ENCODE measurements around the gene PNPLA3.

Gene PNPLA3

DNA sequence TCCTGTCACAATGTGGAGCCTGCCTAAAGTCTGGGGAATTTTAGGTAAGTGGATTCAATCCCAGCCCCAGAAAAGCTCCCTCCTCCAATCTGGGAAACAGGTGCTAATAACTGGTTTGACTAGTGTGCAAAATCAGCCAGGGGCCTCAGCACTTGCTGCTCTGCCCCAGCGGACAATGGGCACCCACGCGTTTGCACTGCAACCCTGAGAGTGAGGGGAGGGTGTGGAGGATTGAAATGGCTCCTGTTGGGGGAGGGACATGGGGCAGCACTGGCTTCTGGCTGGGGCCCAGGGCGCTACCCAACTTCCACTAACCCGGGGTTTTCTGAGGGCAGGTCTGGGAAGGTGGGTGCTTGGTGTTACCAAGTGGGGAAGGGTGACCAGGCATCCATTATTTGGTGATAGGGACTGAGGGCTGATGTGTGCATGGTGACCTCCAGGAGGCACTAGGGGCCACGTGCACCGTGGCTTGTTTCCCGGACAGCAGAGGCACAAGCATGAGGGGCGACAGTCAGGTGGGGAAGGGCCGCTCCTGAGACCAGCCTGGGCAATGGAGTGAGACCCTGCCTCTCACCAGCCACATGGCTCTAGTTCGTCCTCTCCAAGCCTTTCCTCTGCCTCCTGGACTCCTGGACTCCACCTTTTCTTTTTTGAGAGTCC, 27.5 kb upstream of the PNPLA3 start:
- Histone ChIP-seq H3K9me3 (ENCODE audit: control insufficient read depth, insufficient read depth, low read length) (no peaks in the 10 kb centered on the region), H3F3A (ENCODE audit: control insufficient read depth, insufficient read depth) (no peaks in the 10 kb centered on the region), H3K4me1 (ENCODE audit: control insufficient read depth, low read length) (no peaks in the 10 kb centered on the region), H3K36me3 (ENCODE audit: control insufficient read depth, low read length) (no peaks in the 10 kb centered on the region), H3K79me2 (ENCODE audit: control insufficient read depth, low read length) (no peaks in the 10 kb centered on the region), H3K27me3 (ENCODE audit: control insufficient read depth, low read length) (peaks cover 9% of the 10 kb centered on the region), H3K4me2 (ENCODE audit: low read length) (no peak overlapping the region), H3K27ac (ENCODE audit: low read depth, low read length) (no peak overlapping the region), H3K9me2 (replicated peaks; ENCODE audit: control insufficient read depth, low read length) (no peaks in the 10 kb centered on the region), H3K4me3 (ENCODE audit: low read length) (no peak overlapping the region), H4K20me1 (ENCODE audit: control insufficient read depth, insufficient read depth, low read depth, low read length) (no peaks in the 10 kb centered on the region)
- TF ChIP-seq, protein P1, sequence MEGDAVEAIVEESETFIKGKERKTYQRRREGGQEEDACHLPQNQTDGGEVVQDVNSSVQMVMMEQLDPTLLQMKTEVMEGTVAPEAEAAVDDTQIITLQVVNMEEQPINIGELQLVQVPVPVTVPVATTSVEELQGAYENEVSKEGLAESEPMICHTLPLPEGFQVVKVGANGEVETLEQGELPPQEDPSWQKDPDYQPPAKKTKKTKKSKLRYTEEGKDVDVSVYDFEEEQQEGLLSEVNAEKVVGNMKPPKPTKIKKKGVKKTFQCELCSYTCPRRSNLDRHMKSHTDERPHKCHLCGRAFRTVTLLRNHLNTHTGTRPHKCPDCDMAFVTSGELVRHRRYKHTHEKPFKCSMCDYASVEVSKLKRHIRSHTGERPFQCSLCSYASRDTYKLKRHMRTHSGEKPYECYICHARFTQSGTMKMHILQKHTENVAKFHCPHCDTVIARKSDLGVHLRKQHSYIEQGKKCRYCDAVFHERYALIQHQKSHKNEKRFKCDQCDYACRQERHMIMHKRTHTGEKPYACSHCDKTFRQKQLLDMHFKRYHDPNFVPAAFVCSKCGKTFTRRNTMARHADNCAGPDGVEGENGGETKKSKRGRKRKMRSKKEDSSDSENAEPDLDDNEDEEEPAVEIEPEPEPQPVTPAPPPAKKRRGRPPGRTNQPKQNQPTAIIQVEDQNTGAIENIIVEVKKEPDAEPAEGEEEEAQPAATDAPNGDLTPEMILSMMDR (IDR thresholded peaks at IDR 0.05; ENCODE audit: low read depth, low read length, poor library complexity, severe bottlenecking), result no peak
- no peak for TF ChIP-seq EZH2phosphoT487 (IDR thresholded peaks at IDR 0.05; ENCODE audit: borderline replicate concordance, low read length)

DNA sequence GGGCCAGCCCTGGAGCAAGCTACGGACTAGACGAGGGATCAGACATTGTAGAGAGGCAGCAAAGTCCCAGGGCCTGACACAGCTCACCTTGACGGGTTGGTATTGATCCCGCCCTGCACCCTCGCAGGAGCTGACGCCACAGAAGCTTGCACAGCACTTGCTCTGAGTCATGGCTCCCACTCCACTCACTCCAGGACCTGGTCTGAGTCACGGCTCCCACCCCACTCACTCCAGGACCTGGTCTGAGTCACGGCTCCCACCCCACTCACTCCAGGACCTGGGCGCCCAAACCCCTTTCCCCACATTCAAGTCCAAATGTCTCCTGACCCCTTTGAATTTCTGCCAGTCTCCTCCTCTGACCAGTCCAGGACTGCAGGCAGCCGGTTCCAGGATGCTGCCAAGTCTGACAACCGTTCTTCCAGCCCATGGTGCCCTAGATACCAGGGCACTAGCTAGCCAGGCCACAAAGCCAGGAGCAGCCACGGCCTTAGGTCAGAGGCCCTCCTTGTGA, 25.8 kb upstream of the PNPLA3 start:
- no peaks in the 10 kb centered on the region for H3K79me2 ChIP-seq (ENCODE audit: control insufficient read depth, low read length)
- no peak overlapping the region for H3K27ac ChIP-seq (ENCODE audit: low read depth, low read length)
- H3K4me2 ChIP-seq (ENCODE audit: low read length), result no peak overlapping the region
- H4K20me1 ChIP-seq (ENCODE audit: control insufficient read depth, insufficient read depth, low read depth, low read length), result no peaks in the 10 kb centered on the region
- no peaks in the 10 kb centered on the region for H3K9me3 ChIP-seq (ENCODE audit: control insufficient read depth, insufficient read depth, low read length)
- no peaks in the 10 kb centered on the region for H3K4me1 ChIP-seq (ENCODE audit: control insufficient read depth, low read length)
- no peaks in the 10 kb centered on the region for H3K27me3 ChIP-seq (ENCODE audit: control insufficient read depth, low read length)
- H3F3A ChIP-seq (ENCODE audit: control insufficient read depth, insufficient read depth), result no peaks in the 10 kb centered on the region
- H3K4me3 ChIP-seq (ENCODE audit: low read length), result no peak overlapping the region
- H3K9me2 ChIP-seq (replicated peaks; ENCODE audit: control insufficient read depth, low read length), result no peaks in the 10 kb centered on the region
- H3K36me3 ChIP-seq (ENCODE audit: control insufficient read depth, low read length), result no peaks in the 10 kb centered on the region
- TF ChIP-seq, protein P1 (IDR thresholded peaks at IDR 0.05; ENCODE audit: low read depth, low read length, poor library complexity, severe bottlenecking), result no peak
- no peak for TF ChIP-seq EZH2phosphoT487 (IDR thresholded peaks at IDR 0.05; ENCODE audit: borderline replicate concordance, low read length)

DNA sequence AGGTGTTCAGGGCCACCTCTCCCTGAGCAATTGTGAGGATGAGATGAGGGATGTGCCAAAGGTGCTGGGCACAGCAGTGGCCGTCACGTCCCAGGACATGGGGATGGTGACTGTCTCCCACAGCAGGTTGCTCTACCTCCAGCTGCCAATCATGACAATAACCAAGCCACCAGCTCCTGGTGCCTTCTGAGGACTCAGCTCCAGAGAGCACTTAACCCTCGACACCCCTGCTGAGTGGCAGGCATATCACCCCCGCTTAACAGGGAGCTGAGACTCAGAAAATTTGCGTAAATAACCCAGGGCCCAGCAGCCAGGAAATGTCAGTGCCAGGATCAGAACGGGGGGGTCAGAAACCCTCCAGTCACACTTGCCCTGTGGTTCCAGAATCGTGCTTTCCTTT, 23.4 kb upstream of the PNPLA3 start:
- Histone ChIP-seq H3K9me3 (ENCODE audit: control insufficient read depth, insufficient read depth, low read length) (no peaks in the 10 kb centered on the region), H3K27me3 (ENCODE audit: control insufficient read depth, low read length) (no peaks in the 10 kb centered on the region), H3K27ac (ENCODE audit: low read depth, low read length) (no peak overlapping the region), H3K36me3 (ENCODE audit: control insufficient read depth, low read length) (no peaks in the 10 kb centered on the region), H3K4me1 (ENCODE audit: control insufficient read depth, low read length) (no peaks in the 10 kb centered on the region), H3K4me3 (ENCODE audit: low read length) (no peak overlapping the region), H3K4me2 (ENCODE audit: low read length) (no peak overlapping the region), H3F3A (ENCODE audit: control insufficient read depth, insufficient read depth) (no peaks in the 10 kb centered on the region), H3K79me2 (ENCODE audit: control insufficient read depth, low read length) (no peaks in the 10 kb centered on the region), H4K20me1 (ENCODE audit: control insufficient read depth, insufficient read depth, low read depth, low read length) (no peaks in the 10 kb centered on the region), H3K9me2 (replicated peaks; ENCODE audit: control insufficient read depth, low read length) (no peaks in the 10 kb centered on the region)
- TF ChIP-seq, protein P1 (IDR thresholded peaks at IDR 0.05; ENCODE audit: low read depth, low read length, poor library complexity, severe bottlenecking), result no peak
- no peak for TF ChIP-seq EZH2phosphoT487 (IDR thresholded peaks at IDR 0.05; ENCODE audit: borderline replicate concordance, low read length)
